Transverse colon (tissue), 4 donors: ENCODE data around the gene PCDHA13. TPM values are rescaled to one million over a fixed set of nuclear protein-coding genes. Genes with fewer than 3 reads are reported as not detected.

Experiments
- DNase-seq: peaks from one replicate; pipeline ENCODE4 v3.0.0-alpha.2; 2019
- H3K27ac ChIP-seq, 4 donors: fragments of 200-600 bp; sonication (generic); 2 replicates each; pipeline ENCODE4 v1.5.1; 2016 to 2018; ENCODE audit warnings: inconsistent platforms in 4 of 4
- H3K27me3 ChIP-seq: fragments of 200-600 bp; sonication (generic); 2 replicates; pipeline ENCODE4 v1.5.1; 2017; ENCODE audit warnings: inconsistent platforms
- H3K36me3 ChIP-seq, 4 donors: fragments of 200-600 bp; sonication (generic); 2 replicates each; pipeline ENCODE4 v1.5.1; 2017 to 2019; ENCODE audit warnings: inconsistent platforms in 4 of 4
- H3K4me1 ChIP-seq, 4 donors: fragments of 200-600 bp; sonication (generic); 2 replicates each; pipeline ENCODE4 v1.5.1; 2017 to 2020; ENCODE audit warnings: inconsistent platforms in 4 of 4
- H3K4me3 ChIP-seq, 4 donors: fragments of 200-600 bp; sonication (generic); 1 replicate in 1 of 4; 2 replicates in 3 of 4; pipeline versions ENCODE4 v1.5.1 to v1.6.1; 2017 to 2019; ENCODE audit warnings: inconsistent platforms in 4 of 4
- H3K9me3 ChIP-seq, 2 donors: fragments of 200-600 bp; sonication (generic); 2 replicates each; pipeline ENCODE4 v1.5.1; 2017 to 2019; ENCODE audit warnings: inconsistent platforms in 2 of 2
- EP300 ChIP-seq: sonication (generic); formaldehyde crosslinking; IDR thresholded peaks from one replicate; pipeline ENCODE4 v1.6.1; 2017; ENCODE audit warnings: antibody characterized with exemption, low read depth
- POLR2A ChIP-seq: fragments of 450-650 bp; IDR thresholded peaks from one replicate; pipeline ENCODE4 v1.6.1; 2016; ENCODE audit warnings: antibody characterized with exemption, mild to moderate bottlenecking, moderate library complexity
- POLR2AphosphoS5 ChIP-seq, 3 donors: sonication (generic); formaldehyde crosslinking; IDR thresholded peaks; one replicate each; pipeline ENCODE4 v1.6.1; 2016; ENCODE audit warnings: antibody characterized with exemption in 3 of 3
- WGBS, 2 donors: methylation state at CpG; one replicate each; pipeline ENCODE4 v1.1.5; 2018; ENCODE audit warnings: low coverage in 1 of 2; 5-methylcytosine and 5-hydroxymethylcytosine counted together
- in situ Hi-C, 4 donors: fragments of 200-750 bp; cut with MboI; loops; one replicate each; pipeline versions ENCODE4 v1.15.0 to v1.15.1; 2017; ENCODE audit warnings: low sequenced_read_pairs in 3 of 4, low pct_ligation_motif_present in 1 of 4, low pct_unique_long_range_greater_than_20kb in 1 of 4
- intact Hi-C: fragments of 100-400 bp; cut with DNase I; formaldehyde crosslinking; loops from one replicate; pipeline ENCODE4 v1.15.1; 2023; ENCODE audit warnings: low total_unique reads
- total RNA-seq, 4 donors: library from RNA; depleted of rRNA; stranded (reverse); fragments of >200 nt; gene quantifications; one replicate each; pipeline ENCODE4 v1.1.0, GENCODE V29; 2016
- TF ChIP-seq, protein P1 (sequence below), 5 experiments: fragments of 200-600 bp in 3 of 5; fragments of 450-650 bp in 2 of 5; sonication (generic) in 3 of 5; IDR thresholded peaks; 1 replicate in 2 of 5; 2 replicates in 3 of 5; pipeline ENCODE4 v1.5.1; 2016 to 2017; ENCODE audit warnings: antibody characterized with exemption in 5 of 5, inconsistent platforms in 3 of 5, mild to moderate bottlenecking in 2 of 5, moderate library complexity in 1 of 5

Gene PCDHA13
- total RNA-seq, 4 donors from 2014 or later, result 0.32 to 0.55 TPM; not detected in 2

DNA sequence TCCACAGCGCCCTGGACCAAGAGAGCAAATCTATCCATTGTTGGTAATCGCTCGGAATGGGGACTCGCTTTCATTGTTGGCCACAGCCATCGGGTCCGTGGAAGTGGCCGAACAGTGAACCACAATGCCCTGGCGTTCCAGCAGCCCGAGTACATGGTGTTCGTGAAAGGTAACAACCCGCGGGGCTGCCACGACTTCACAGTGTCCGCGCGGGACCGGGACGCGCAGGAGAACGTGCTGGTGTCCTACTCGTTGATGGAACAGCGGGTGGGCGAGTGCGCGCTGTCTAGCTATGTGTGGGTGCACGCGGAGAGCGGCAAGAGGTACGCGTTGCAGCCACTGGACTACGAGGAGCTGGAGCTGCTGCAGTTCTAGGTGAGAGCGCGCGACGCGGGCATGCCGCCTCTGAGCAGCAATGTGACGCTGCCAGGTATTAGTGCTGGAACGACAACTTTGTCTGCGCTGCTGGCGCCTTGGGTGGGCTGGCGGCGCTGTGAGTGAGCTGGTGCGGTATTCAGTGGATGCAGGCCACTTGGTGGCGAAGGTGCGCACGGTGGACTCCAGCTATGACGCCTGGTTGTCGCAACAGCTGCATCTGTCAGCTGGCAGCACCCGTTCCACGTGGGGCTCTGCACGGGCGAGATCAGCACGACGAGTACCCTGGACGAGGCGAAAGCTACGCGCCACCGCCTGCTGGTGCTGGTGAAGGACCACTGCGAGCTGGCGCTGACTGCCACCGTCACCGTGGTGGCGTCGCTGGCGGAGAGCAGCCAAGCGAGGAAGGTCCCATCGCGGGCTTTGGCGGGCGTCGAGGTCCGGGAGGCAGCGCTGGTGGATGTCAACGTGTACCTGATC, 19.3 kb upstream of the PCDHA13 start:
- TF ChIP-seq EP300 (no peak), POLR2A (no peak), POLR2AphosphoS5 (IDR thresholded peaks at IDR 0.05) (no peak)
- TF ChIP-seq, protein P1, sequence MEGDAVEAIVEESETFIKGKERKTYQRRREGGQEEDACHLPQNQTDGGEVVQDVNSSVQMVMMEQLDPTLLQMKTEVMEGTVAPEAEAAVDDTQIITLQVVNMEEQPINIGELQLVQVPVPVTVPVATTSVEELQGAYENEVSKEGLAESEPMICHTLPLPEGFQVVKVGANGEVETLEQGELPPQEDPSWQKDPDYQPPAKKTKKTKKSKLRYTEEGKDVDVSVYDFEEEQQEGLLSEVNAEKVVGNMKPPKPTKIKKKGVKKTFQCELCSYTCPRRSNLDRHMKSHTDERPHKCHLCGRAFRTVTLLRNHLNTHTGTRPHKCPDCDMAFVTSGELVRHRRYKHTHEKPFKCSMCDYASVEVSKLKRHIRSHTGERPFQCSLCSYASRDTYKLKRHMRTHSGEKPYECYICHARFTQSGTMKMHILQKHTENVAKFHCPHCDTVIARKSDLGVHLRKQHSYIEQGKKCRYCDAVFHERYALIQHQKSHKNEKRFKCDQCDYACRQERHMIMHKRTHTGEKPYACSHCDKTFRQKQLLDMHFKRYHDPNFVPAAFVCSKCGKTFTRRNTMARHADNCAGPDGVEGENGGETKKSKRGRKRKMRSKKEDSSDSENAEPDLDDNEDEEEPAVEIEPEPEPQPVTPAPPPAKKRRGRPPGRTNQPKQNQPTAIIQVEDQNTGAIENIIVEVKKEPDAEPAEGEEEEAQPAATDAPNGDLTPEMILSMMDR (IDR thresholded peaks at IDR 0.05), result no peak
- Histone ChIP-seq H3K27me3 (no peaks in the 10 kb centered on the region), H3K9me3 (peaks cover 7 to 19% of the 10 kb centered on the region in 2 donors), H3K4me3 (no peak overlapping the region), H3K36me3 (no peaks in the 10 kb centered on the region), H3K27ac (no peak overlapping the region), H3K4me1 (no peaks in the 10 kb centered on the region)
- 63 to 85% methylated on average over 7 to 65 of the region's 76 CpGs for WGBS, 2 donors
- in situ Hi-C loops (no loop called here), intact Hi-C loops (no loop called here)
- DNase-seq, result no peak

DNA sequence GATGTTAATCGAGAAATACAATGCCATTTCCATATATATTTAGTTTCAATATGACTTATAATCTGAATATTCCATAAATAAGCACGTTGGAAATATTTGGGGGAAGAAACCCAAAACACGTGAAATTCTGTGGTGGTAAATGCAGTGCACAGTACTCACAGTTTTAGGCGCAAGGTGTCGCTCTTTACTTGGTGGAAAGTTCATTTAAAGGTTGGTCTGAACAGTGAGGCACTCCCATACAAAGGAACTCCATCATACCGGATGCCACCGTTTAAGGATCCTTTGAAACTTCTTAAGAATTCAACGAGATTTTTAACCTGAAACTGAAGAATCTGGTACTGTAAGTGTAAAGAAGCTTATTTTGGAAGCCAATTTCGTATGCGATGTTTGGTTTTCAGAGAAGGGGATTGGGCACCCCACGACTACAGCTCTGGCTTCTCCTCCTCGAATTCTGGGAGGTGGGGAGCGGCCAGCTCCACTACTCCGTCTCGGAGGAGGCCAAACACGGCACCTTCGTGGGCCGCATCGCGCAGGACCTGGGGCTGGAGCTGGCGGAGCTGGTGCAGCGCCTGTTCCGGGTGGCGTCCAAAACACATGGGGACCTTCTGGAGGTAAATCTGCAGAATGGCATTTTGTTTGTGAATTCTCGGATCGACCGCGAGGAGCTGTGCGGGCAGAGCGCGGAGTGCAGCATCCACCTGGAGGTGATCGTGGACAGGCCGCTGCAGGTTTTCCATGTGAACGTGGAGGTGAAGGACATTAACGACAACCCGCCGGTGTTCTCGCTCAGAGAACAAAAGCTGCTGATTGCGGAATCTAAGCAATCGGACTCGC, 13.0 kb upstream of the PCDHA13 start, which contains the start of gene PCDHA11:
TSS of gene PCDHA11 (plus strand) at position 237 of the 834 bp plus-strand sequence. CDS start at position 384, 147 bp downstream.
- no peaks in the 10 kb centered on the region for H3K27me3 ChIP-seq
- H3K36me3 ChIP-seq, result no peaks in the 10 kb centered on the region
- in situ Hi-C loops (no loop called here), intact Hi-C loops (no loop called here)
- peaks cover 17 to 18% of the 10 kb centered on the region in 2 donors for H3K9me3 ChIP-seq
- H3K4me1 ChIP-seq, result no peaks in the 10 kb centered on the region
- H3K4me3 ChIP-seq, result no peak within 1 kb of the TSS
- DNase-seq, result no peak
- 23 to 50% methylated on average over 11 to 41 of the region's 41 CpGs for WGBS, 2 donors
- no peak for TF ChIP-seq POLR2A
- TF ChIP-seq POLR2AphosphoS5 (IDR thresholded peaks at IDR 0.05), result no peak
- no peak for TF ChIP-seq EP300
- TF ChIP-seq, protein P1 (IDR thresholded peaks at IDR 0.05), result no peak
- no peak within 1 kb of the TSS for H3K27ac ChIP-seq

DNA sequence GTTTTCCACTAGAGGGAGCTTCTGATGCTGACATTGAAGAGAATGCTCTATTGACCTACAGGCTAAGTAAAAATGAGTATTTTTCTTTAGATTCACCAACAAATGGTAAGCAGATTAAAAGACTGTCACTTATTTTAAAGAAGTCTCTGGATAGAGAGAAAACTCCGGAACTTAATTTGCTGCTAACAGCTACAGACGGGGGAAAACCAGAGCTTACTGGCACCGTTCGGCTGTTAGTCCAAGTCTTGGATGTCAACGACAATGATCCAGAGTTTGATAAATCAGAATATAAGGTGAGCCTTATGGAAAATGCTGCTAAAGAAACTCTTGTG, 12.4 kb upstream of the PCDHA13 start:
- TF ChIP-seq, protein P1 (IDR thresholded peaks at IDR 0.05), result no peak
- TF ChIP-seq POLR2A (no peak), EP300 (no peak), POLR2AphosphoS5 (IDR thresholded peaks at IDR 0.05) (no peak)
- Histone ChIP-seq H3K4me1 (no peaks in the 10 kb centered on the region), H3K27me3 (no peaks in the 10 kb centered on the region), H3K36me3 (no peaks in the 10 kb centered on the region), H3K27ac (no peak overlapping the region), H3K9me3 (peaks cover 17% of the 10 kb centered on the region in 2 donors), H3K4me3 (no peak overlapping the region)
- 73 to 76% methylated on average over 5 of the region's 5 CpGs for WGBS, 2 donors
- no peak for DNase-seq
- in situ Hi-C loops (no loop called here), intact Hi-C loops (no loop called here)
